ENCODE measurements around the gene GYPC.

The GYPC gene

GRCh38 chr2:126663184-126663963 lies 7.4 kb downstream of the GYPC start:
- in situ Hi-C loops (cut with MboI; ENCODE audit: low pct_unique_long_range_greater_than_20kb, low sequenced_read_pairs), result no loop called here
- DNase-seq, result no peak

GRCh38 chr2:126664234-126664633 lies 8.3 kb downstream of the GYPC start:
- DNase-seq, result no peak
- in situ Hi-C loops (cut with MboI; ENCODE audit: low pct_unique_long_range_greater_than_20kb, low sequenced_read_pairs), result no loop called here

- no peak for DNase-seq
- in situ Hi-C loops (cut with MboI; ENCODE audit: low pct_unique_long_range_greater_than_20kb, low sequenced_read_pairs), result no loop called here
Measured at GRCh38 chr2:126664639-126665038, 8.7 kb downstream of the GYPC start.

DNA sequence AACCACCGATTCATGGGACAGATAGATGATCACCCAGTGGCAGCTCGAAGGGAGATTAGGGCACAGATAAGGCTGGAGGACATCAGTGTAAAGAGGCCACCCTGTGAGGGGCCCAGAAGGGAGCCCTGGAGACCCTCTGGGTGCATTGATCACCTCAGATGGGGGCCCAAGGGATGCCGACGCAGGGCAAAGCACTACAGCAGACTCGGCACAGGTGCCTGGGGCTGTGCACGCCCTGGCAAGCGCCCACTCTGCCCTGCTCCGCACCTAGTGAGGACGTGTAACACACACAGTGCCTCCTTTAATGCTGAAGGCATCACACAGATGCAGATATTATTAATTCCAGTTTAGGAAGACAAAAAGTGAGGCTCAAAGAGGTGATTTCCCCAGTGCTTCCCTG lies 9.5 kb downstream of the GYPC start:
- no peak for DNase-seq
- in situ Hi-C loops (cut with MboI; ENCODE audit: low pct_unique_long_range_greater_than_20kb, low sequenced_read_pairs), result no loop called here

- in situ Hi-C loops (cut with MboI; ENCODE audit: low pct_unique_long_range_greater_than_20kb, low sequenced_read_pairs), result no loop called here
- no peak for DNase-seq
Measured at GRCh38 chr2:126668254-126668653, 12.3 kb downstream of the GYPC start.

GRCh38 chr2:126669772-126670171 lies 13.8 kb downstream of the GYPC start:
- DNase-seq, result no peak
- in situ Hi-C loops (cut with MboI; ENCODE audit: low pct_unique_long_range_greater_than_20kb, low sequenced_read_pairs), result no loop called here

GRCh38 chr2:126671488-126671887 lies 15.5 kb downstream of the GYPC start:
- in situ Hi-C loops (cut with MboI; ENCODE audit: low pct_unique_long_range_greater_than_20kb, low sequenced_read_pairs), result no loop called here
- no peak for DNase-seq

- in situ Hi-C loops (cut with MboI; ENCODE audit: low pct_unique_long_range_greater_than_20kb, low sequenced_read_pairs), result no loop called here
- no peak for DNase-seq
Measured at GRCh38 chr2:126672980-126673605, 17.1 kb downstream of the GYPC start.

DNA sequence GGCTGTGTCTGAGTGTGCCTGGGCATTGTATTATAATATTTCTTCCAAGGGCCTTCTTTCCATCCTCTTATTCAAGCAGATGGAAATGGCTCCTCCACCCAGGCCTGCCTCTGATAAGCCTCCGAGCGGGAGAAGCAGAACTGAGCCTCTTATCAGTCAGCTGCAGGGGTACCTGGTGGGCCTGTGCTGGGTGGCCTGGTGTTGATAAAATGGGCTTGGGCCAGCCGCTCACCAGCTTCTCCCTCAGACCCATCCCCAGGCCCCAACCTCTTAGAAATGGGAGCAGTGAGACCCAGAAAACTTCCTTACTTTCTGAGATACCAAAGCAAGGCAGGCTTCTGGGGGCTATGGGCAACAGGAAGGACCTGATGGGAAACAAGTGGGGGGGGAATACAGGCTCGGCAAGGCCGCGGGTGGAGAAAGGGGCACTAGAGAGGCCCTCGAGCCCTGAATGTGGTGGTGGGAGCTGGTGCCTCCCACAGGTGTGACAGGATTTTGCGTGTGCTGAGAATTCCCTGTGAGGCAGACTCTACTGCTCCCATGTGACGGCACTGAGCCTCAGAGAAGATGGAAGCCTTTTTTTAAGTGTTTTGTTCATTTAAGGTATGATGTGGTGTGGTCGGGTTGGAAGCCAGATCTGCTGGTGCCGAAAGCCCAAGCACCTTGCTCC lies 18.3 kb downstream of the GYPC start:
- DNase-seq, result no peak
- in situ Hi-C loops (cut with MboI; ENCODE audit: low pct_unique_long_range_greater_than_20kb, low sequenced_read_pairs), result no loop called here

DNA sequence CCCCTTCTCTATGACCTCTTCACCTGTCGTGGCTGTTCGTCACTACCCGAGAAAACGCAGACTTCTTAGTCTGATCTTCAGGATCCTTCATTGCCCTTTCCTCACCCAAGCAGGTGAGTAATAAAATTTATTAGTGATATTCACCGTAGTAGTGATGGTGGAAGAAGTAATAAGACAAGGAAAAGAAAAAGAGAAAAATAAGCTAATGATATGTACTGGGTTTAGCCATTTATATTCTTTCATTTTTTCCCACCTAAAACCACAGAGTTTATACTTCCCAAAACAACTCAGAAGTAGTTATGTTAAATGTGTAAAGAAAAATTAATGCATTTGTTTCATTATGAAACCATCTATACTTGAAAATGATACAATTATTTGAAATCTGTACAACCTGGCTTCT lies 19.7 kb downstream of the GYPC start:
- DNase-seq, result no peak
- in situ Hi-C loops (cut with MboI; ENCODE audit: low pct_unique_long_range_greater_than_20kb, low sequenced_read_pairs), result no loop called here

GRCh38 chr2:126676221-126677175 lies 20.5 kb downstream of the GYPC start:
- no peak for DNase-seq
- in situ Hi-C loops (cut with MboI; ENCODE audit: low pct_unique_long_range_greater_than_20kb, low sequenced_read_pairs), result no loop called here

GRCh38 chr2:126677176-126677538 lies 21.2 kb downstream of the GYPC start:
- no peak for DNase-seq
- in situ Hi-C loops (cut with MboI; ENCODE audit: low pct_unique_long_range_greater_than_20kb, low sequenced_read_pairs), result no loop called here

GRCh38 chr2:126678269-126679065 lies 22.5 kb downstream of the GYPC start:
- no peak for DNase-seq
- in situ Hi-C loops (cut with MboI; ENCODE audit: low pct_unique_long_range_greater_than_20kb, low sequenced_read_pairs), result no loop called here

DNA sequence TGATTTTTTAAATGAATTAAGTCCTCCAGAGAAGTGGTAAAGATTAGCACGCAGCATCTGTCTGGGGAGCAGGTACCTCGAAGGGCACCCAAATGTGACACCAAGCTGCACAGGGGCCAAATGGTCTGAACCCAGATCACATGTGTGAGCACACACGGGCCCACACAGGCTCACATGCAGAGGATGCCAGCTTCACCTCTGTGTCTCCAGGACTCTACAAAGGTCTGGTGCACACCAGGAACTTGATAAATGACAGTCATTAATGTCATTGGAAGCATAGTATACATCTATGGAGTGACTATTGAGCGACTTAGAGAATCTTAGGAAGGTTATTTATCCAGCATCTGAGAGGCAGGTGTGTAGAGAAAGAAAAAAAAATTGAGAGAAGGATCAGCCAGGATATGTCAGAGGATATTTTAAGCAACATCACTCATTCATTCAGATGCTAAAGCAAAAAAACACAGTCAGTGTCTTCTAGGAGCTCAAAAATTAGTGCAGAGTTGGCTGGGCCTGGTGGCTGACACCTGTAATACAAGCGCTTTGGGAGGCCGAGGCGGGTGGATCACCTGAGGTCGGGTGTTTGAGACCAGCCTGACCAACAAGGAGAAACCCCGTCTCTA lies 23.2 kb downstream of the GYPC start:
- in situ Hi-C loops (cut with MboI; ENCODE audit: low pct_unique_long_range_greater_than_20kb, low sequenced_read_pairs), result no loop called here
- DNase-seq, result no peak

DNA sequence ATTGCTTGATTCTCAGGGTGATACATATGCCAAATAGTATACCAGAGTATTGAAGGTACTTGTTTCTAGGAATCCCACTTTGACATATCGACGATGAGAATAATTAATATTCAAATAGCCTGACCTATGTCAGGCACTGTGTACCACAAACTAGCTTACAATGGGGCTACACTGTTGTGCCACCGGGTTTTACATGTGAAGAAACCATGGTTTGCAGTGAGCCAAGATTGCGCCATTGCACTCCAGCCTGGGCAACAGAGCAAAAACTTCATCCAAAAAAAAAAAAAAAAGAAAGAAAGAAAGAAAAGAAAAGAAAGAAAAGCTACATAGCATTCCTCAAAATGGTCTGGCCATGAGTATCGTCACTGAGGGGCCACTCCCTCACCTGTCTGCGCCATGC lies 25.5 kb downstream of the GYPC start:
- in situ Hi-C loops (cut with MboI; ENCODE audit: low pct_unique_long_range_greater_than_20kb, low sequenced_read_pairs), result no loop called here
- no peak for DNase-seq

DNA sequence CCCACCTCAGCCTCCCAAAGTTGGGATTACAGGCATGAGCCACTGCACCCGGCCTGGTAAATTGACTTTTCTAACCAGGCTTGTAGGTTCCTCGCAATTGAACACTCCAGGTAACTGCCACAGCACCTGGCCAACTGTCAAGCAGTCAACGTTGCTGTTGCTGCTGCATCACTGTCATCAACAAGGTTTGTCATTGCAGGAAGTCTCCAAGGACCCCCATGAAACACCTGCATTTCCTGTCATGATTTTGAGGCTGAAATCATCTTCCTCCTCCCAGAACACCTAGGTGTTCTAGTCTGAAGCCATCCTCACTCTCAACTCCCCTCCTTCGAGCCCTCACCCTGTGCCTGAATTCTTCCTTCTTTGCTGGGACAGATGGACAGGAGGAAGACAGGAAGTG lies 29.7 kb downstream of the GYPC start:
- no peak for DNase-seq
- in situ Hi-C loops (cut with MboI; ENCODE audit: low pct_unique_long_range_greater_than_20kb, low sequenced_read_pairs), result no loop called here

DNA sequence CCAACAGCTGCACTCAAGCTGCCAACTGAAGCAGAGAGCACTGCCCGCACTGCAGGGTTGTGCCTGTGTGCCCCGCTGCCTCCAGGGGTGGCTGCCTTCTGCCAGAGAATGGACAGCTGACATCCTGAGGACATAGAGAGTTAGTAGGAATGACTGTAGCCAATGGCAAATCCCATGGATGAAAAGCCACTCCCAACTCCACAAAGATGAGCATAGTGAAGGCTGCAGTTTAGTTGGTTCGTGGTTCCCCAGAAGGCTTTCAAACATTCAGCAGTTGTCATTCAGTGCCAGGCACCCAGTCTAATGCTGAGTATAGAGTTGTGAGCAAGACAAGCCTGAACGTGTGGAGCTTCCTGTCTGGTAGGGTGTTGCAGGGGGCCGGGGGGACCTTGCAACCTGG lies 30.3 kb downstream of the GYPC start:
- in situ Hi-C loops (cut with MboI; ENCODE audit: low pct_unique_long_range_greater_than_20kb, low sequenced_read_pairs), result no loop called here
- DNase-seq, result no peak

DNA sequence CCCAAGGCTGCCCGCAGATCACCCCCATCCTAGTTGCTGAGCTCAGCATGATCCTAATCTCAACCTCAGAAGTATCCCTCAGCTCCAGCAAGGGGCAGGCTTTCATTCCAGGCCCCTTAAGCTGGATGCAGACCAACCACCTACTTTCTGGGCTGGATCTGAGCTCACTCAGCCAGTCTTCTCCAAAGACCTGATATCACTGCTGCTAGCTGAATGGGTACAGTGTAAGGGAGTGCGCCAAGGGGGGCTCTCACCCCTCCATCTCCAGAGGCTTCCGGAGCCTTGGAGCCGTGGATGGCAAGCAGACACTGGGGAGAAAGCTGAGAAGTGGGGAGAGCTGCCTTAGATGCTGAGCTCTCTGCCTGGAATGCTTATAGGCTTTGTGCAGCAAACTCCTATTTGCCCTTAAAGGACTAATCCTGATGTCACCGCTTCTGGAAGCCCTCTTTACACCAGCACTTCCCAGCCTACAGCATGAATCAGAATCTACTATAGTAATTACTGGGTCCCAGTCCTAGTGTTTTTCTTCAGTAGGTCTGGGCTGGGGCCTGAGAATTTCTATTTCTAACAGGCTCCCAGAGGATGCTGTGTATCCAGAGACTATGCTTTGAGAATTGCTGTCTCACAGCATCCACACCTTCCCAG lies 31.0 kb downstream of the GYPC start:
- in situ Hi-C loops (cut with MboI; ENCODE audit: low pct_unique_long_range_greater_than_20kb, low sequenced_read_pairs), result no loop called here

More for the DNA sequence above, 31.0 kb downstream of the GYPC start:
- no peak for DNase-seq

All from KBM-7 (cell line).